LoVo (cell line): Measurements from ENCODE around the gene PKDREJ.
"Not testable (repeated sequence)": the region's sequence is repeated elsewhere in the genome, so short reads cannot be mapped to it uniquely, and the experiment has no call there.

ENCODE experiments used
- DNase-seq: peaks from one replicate; pipeline ENCODE4 v3.0.0-alpha.2; 2016; ENCODE audit warnings: low spot score

Gene PKDREJ

DNA sequence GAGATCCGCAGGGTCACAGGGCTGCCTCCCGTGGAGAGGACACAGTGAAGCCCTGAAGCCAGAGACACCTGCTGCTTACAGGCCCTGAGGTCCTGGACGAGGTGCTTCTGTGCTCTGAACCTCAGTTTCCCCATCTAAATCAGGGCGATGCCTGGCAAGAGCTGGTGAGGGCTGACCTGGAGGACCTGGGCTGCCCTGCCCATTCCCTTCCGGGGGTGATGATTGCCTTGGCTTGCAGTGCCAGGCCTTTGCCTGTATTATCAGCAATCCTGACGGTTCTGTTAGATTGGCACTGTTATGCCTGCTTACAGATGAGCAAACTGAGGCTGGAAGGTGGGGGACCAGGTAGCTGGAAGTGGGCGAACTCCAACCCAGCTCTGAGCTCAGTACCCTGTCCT, 25.7 kb upstream of the PKDREJ start:
- no peak for DNase-seq

GRCh38 chr22:46287873-46288751, 25.0 kb upstream of the PKDREJ start:
- no peak for DNase-seq

GRCh38 chr22:46286941-46287872, 24.1 kb upstream of the PKDREJ start:
- no peak for DNase-seq

DNA sequence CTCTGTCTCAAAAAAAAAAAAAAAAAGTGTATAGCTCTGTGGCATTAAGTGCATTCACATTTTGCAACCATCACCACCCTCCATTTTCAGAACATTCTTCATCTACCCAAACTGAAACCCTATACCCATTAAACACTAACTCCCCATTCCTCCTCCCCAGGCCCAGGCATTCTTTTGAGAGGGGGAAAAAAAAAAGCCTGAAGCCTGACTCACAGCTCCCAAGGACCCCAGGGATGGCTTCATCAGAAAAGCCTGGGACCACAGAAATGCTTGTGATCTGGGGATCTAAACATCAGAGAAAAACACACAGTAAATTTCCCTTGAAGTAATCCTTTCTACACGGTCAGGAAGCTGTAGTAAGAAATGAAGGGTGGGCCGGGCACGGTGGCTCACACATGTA, 22.9 kb upstream of the PKDREJ start:
- DNase-seq, result no peak

DNA sequence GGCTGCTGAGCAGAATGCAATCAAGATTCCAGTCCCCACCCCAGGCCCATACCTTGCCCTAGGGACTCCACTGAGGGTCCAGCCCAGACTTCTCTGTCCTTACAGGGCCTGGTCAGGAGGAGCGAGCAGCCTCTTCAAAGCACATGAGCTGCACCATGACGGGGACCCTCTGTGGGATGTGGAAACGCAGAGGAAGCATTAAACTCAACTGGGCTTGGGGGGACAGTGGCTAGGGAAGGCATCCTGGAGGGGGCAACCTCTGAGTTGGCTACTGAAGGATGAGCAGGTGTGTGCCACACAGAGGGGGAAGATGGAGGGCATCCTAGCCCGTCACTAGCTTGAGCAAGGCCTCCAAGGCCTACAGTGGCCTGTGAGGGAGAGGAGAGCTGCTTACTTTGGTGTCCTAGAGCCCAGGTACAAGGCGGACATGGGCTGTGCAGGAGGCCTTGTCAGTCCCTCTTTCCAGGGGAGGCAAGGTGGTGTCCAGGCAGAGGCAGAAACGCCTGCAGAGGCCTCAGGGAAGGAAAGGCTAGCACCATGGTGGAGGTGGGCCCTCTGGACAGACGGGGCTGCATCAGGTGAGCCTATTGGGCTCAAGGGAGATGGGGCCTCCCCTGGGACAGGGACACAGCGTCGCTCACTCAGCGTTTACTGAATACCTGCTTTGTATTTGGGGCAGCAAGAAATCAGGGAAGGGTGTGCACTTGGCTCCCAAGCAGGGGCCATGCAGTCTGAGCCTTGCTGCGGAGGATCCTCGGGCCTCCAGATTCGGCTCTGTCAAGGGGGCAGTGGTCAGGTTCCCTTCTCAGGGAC, 18.9 kb upstream of the PKDREJ start:
- no peak for DNase-seq

DNA sequence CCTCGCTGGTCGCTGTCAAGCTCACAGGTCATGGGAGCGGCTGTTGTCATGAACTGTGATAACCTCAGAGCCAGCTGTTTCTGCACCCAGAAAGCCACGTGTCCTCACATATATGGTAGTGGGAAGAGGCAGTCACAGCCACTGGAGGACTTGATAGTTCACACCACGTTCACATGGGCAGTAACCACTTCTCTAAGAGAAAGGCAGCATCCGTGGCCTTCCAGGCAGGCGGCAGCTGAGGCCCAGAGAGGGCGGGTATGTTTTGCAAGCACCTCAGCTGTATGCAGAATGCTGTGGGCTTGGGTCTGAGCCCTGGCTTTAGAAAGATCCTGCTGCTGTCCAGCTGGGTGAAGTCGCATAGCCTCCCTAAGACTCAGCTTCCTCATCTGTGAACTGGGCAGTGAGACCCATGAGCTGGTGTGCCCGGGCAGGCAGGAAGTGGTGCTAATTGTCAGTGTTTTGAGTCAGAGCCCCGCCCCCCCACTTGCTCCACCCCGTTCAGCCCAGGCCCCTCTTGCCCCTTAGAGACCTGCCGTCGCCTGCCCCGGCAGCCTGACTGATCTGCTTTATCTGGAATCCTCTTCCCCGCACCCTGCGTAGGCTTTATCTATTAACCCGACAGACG, 18.0 kb upstream of the PKDREJ start:
- no peak for DNase-seq

GRCh38 chr22:46280063-46280817, 17.1 kb upstream of the PKDREJ start:
- DNase-seq, result no peak

DNA sequence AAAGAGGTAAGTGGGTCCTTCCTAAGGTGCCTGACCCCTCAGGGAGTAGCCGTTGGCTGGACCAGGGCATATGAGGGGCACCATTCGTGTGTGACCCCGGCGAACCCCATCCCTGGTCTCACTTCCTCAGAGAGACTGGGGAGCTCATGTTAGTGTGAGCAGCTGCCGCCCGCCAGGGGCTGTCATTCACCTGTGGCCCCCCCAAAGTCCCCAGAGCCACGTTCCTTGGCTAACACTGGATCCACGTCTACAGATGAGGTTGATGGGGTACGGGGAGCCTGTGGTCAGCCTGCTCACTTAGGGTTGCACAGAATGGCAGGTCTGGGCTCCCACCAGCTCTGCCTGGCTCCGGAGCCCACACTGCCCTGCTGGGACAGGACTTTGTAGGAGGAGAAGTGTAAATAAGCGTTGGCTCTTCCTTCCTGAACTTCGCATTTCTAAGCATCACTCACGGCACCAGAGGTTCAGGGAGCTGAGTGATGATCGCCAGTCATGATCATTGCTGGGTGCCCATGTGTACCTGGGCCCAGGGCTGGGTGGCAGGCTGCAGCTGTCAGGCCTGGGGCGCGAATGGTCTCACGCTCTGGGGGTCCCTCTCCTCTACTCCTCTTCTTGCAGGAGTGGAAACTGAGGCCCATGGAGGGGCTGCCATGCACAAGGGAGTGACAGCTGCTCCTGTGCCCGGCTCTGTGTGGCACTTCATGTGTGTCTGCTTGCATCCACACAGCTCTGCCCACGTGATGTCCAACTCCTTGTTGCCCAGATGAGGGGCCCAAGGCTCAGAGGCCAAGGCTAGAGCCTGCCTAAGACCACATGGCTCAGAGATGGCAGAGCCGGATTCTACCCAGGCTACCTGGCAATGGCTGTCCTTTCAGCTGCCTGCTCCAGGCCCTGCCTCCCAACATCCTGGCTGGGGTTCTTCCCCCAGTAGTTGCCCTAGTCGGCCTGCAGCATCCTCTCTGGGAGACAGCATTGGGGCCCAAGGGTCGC, 15.8 kb upstream of the PKDREJ start:
- no peak for DNase-seq

- DNase-seq, result no peak
Observed at GRCh38 chr22:46276563-46276962, 13.4 kb upstream of the PKDREJ start.

GRCh38 chr22:46275455-46276122, 12.4 kb upstream of the PKDREJ start:
- no peak for DNase-seq

DNA sequence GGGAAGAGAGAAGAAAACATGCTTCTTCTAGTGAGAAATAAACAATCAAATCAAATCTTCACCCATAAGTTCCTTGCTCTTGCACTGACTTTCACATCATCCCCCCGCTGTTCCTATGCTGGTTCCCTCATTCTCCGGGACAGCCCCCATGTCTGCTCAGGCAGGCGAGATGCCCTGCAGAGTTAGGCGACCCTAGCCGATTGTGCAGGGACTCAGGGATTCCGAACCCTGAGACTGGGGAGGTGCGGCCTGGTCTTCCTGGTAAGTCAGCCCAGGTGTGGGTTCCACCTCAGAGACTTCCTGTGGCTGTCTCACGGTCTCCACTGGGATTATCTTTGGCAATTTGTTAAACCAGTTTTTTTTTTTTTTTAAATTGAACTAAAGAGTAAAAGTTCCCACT, 11.2 kb upstream of the PKDREJ start:
- no peak for DNase-seq

GRCh38 chr22:46273432-46274148, 10.4 kb upstream of the PKDREJ start:
- DNase-seq, result no peak

- DNase-seq, result no peak
Observed at GRCh38 chr22:46272762-46273431, 9.8 kb upstream of the PKDREJ start.

DNA sequence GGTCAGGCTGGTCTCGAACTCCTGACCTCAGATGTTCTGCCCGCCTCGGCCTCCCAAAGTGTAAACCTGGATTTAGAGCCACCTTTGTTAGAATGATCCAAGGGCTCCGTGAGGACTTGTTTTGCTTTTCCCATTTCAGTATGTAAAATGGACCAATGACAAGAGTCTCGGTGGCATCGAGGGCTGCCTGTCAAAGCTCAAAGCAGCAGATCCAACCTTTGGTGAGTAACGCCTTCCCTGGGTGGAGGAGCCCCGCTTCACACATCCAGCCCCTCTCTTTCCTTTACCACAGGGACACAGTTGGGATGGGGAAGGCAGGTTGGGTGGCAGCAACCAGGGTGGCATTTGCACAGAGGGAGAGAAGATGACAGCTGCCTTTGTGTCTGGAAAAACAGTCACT, 9.1 kb upstream of the PKDREJ start:
- DNase-seq, result no peak

DNA sequence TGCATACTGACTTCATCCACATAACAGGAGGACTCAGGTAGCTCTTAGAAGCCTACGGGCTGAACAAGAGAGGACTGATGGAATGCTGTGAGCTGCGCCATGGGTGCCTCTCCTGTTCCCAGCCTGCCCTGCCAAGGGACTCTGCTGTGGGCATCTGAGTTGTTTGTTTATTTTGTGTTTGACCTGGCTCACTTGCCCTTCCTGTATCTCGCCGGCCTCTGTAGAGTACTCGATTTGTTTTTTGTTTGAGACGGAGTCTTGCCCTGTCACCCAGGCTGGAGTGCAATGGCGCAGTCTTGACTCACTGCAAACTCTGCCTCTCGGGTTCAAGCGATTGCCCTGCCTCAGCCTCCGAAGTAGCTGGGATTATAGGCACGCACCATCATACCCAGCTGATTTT, 6.4 kb upstream of the PKDREJ start:
- DNase-seq, result no peak

- peak; percentile 94 for DNase-seq
Observed at GRCh38 chr22:46267431-46268279, 4.5 kb upstream of the PKDREJ start, which contains the start of gene TTC38. TTC38 (plus strand) TSS chr22:46268008; CDS start chr22:46268040, 32 bp downstream.

- not testable (repeated sequence) for DNase-seq
Observed at GRCh38 chr22:46265627-46266026, 2.5 kb upstream of the PKDREJ start.
